ENCODE results near the gene GUCY1A2. TPM values are rescaled to one million over a fixed set of nuclear protein-coding genes. Genes with fewer than 3 reads are reported as not detected.

Gene GUCY1A2
- total RNA-seq, 6 experiments from 2014 or later, result 1.1 to 4.9 (median 2.5) TPM

GRCh38 chr11:106624377-106624776 lies 393.9 kb downstream of the GUCY1A2 start:
- Histone ChIP-seq H3K36me3 (no peaks in the 10 kb centered on the region), H3K27ac (no peak overlapping the region), H3K9me3 (no peaks in the 10 kb centered on the region), H3K27me3 (no peaks in the 10 kb centered on the region), H3K4me3 (no peak overlapping the region), H3K4me1 (no peaks in the 10 kb centered on the region)
- intact Hi-C loops (cut with DNase I), result no loop called here
- ATAC-seq (no peak), DNase-seq (no peak)
- TF ChIP-seq POLR2A (IDR thresholded peaks at IDR 0.05) (no peak), CTCF (IDR thresholded peaks at IDR 0.05) (no peak)
- WGBS (ENCODE audit: insufficient coverage, low coverage, low lambda C conversion rate, missing lambda C conversion rate), result 60% methylated on average over 3 of the region's 3 CpGs
